HEK293T (cell line): Measurements from ENCODE around the gene C19orf25.

Source experiments
- ARNT ChIP-seq: fragments of 450-650 bp; IDR thresholded peaks from 2 replicates; pipeline ENCODE4 v1.6.1; 2017; ENCODE audit warnings: mild to moderate bottlenecking
- BHLHE40 ChIP-seq: fragments of 450-650 bp; IDR thresholded peaks from 2 replicates; pipeline ENCODE4 v1.6.1; 2016; ENCODE audit warnings: mild to moderate bottlenecking, moderate library complexity, borderline replicate concordance
- ELF4 ChIP-seq: fragments of 450-650 bp; IDR thresholded peaks from 2 replicates; pipeline ENCODE4 v1.6.1; 2017; ENCODE audit warnings: antibody characterized with exemption
- FOXA1 ChIP-seq: fragments of 450-650 bp; IDR thresholded peaks from 2 replicates; pipeline ENCODE4 v1.6.1; 2016; ENCODE audit warnings: mild to moderate bottlenecking
- HDGF ChIP-seq: fragments of 450-650 bp; IDR thresholded peaks from 2 replicates; pipeline ENCODE4 v1.6.1; 2017; ENCODE audit warnings: antibody characterized with exemption, borderline replicate concordance
- NFRKB ChIP-seq: fragments of 450-650 bp; IDR thresholded peaks from 2 replicates; pipeline ENCODE4 v1.6.1; 2016; ENCODE audit warnings: mild to moderate bottlenecking, moderate library complexity
- SUZ12 ChIP-seq: fragments of 450-650 bp; IDR thresholded peaks from 2 replicates; pipeline ENCODE4 v1.6.1; 2016; ENCODE audit warnings: mild to moderate bottlenecking
- TF ChIP-seq, protein P1 (sequence below): fragments of 450-650 bp; IDR thresholded peaks from 2 replicates; pipeline ENCODE4 v1.6.1; 2016

GRCh38 chr19:1481893-1482360 lies 2.9 kb upstream of the C19orf25 start:
- TF ChIP-seq SUZ12 (no peak), FOXA1 (no peak), ELF4 (no peak), BHLHE40 (no peak), NFRKB (no peak), ARNT (no peak), HDGF (no peak)
- TF ChIP-seq, protein P1, sequence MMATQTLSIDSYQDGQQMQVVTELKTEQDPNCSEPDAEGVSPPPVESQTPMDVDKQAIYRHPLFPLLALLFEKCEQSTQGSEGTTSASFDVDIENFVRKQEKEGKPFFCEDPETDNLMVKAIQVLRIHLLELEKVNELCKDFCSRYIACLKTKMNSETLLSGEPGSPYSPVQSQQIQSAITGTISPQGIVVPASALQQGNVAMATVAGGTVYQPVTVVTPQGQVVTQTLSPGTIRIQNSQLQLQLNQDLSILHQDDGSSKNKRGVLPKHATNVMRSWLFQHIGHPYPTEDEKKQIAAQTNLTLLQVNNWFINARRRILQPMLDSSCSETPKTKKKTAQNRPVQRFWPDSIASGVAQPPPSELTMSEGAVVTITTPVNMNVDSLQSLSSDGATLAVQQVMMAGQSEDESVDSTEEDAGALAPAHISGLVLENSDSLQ = no peak
